Endodermal cell (in vitro differentiated cells): ENCODE data around the gene RIBC2. TPM values are rescaled to one million over a fixed set of nuclear protein-coding genes. Genes with fewer than 3 reads are reported as not detected.

ENCODE experiments used
- DNase-seq: peaks from one replicate; pipeline ENCODE4 v3.0.0-alpha.2; 2017
- H3K27ac ChIP-seq: 2 replicates; pipeline ENCODE4 v1.5.1; 2013; ENCODE audit warnings: mild to moderate bottlenecking, low read depth, low read length, moderate library complexity
- H3K27me3 ChIP-seq: 2 replicates; pipeline ENCODE4 v1.6.1; 2013; ENCODE audit warnings: mild to moderate bottlenecking, low read length, moderate library complexity; ENCODE audit not compliant: insufficient read depth, control insufficient read depth, poor library complexity, severe bottlenecking
- H3K36me3 ChIP-seq: 2 replicates; pipeline ENCODE4 v1.7.0; 2013; ENCODE audit warnings: mild to moderate bottlenecking, low read length, moderate library complexity; ENCODE audit not compliant: control insufficient read depth, insufficient read depth
- H3K4me1 ChIP-seq: one replicate; pipeline ENCODE4 v1.7.0; 2013; ENCODE audit warnings: low read length; ENCODE audit not compliant: control insufficient read depth, insufficient read depth
- H3K4me3 ChIP-seq: 2 replicates; pipeline ENCODE4 v1.5.1; 2013; ENCODE audit warnings: mild to moderate bottlenecking, low read length, moderate library complexity
- H3K9ac ChIP-seq: 2 replicates; pipeline ENCODE4 v1.6.1; 2013; ENCODE audit warnings: mild to moderate bottlenecking, low read length, moderate library complexity; ENCODE audit not compliant: poor library complexity, severe bottlenecking; ENCODE audit errors: extremely low read depth
- H3K9me3 ChIP-seq: 2 replicates; pipeline ENCODE4 v1.6.1; 2013; ENCODE audit warnings: mild to moderate bottlenecking, low read length, moderate library complexity; ENCODE audit not compliant: control insufficient read depth
- H3K27ac Mint-ChIP-seq: 2 replicates; pipeline ENCODE4 v1.8.0; 2020; ENCODE audit warnings: mixed read lengths
- H3K27me3 Mint-ChIP-seq: 2 replicates; pipeline ENCODE4 v1.8.0; 2021; ENCODE audit warnings: mild to moderate bottlenecking, mixed read lengths; ENCODE audit not compliant: insufficient read depth
- H3K36me3 Mint-ChIP-seq: 2 replicates; pipeline ENCODE4 v1.8.0; 2020; ENCODE audit warnings: low read depth, mixed read lengths
- H3K4me1 Mint-ChIP-seq: 2 replicates; pipeline ENCODE4 v1.8.0; 2020; ENCODE audit warnings: mixed read lengths
- H3K4me3 Mint-ChIP-seq: 2 replicates; pipeline ENCODE4 v1.8.0; 2020; ENCODE audit warnings: mild to moderate bottlenecking, moderate library complexity, mixed read lengths
- H3K9me3 Mint-ChIP-seq: 2 replicates; pipeline ENCODE4 v1.8.0; 2020; ENCODE audit warnings: mild to moderate bottlenecking, mixed read lengths
- WGBS, 2 experiments: methylation state at CpG; one replicate each; pipeline versions ENCODE4 v1.1.5 to v1.1.7; 2013; ENCODE audit warnings: missing lambda C conversion rate in 2 of 2, mixed read lengths in 1 of 2; ENCODE audit not compliant: insufficient coverage in 1 of 2, insufficient read length in 1 of 2; 5-methylcytosine and 5-hydroxymethylcytosine counted together
- total RNA-seq, 2 donors: library from RNA; stranded (reverse); fragmentation: NEBNext Ultra II Directional in 1 of 2; extraction: Animal tissue kit (Norgen Biotek cat#: 25700) in 1 of 2; gene quantifications; 2 replicates in 1 of 2; 3 replicates in 1 of 2; pipeline ENCODE4 v1.2.1, GENCODE V29; 2021
- TF ChIP-seq, protein P1 (sequence below): fragments of 200-600 bp; sonication (generic); conservative IDR thresholded peaks from 2 replicates; pipeline ENCODE4 v1.5.0; 2021; ENCODE audit warnings: antibody characterized with exemption, mild to moderate bottlenecking

Gene RIBC2
- total RNA-seq, 2 donors from 2014 or later = 10.6 to 15.2 TPM

DNA sequence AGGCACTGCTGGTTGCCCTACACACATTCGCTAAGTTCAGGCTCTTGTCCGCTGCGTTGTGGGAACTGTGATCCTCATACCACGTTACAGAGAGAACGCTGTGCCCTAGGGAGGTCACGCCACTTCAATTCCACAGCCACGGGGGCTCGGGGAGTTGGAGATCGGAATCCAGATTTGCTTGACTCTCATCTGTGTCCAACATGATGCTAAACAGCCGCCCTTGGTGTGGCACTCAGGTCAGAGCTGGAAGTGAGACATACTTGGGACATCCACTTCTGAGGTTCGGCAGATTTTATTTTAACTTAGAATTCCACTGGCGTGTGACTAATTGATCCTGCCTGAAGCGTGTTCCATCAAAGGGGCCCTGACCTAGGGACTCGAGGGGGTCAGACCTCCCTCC, 41.7 kb downstream of the RIBC2 start:
- H3K9me3 Mint-ChIP-seq = no peaks in the 10 kb centered on the region
- 91 to 92% methylated on average over 14 of the region's 14 CpGs for WGBS, 2 experiments
- H3K36me3 Mint-ChIP-seq = no peaks in the 10 kb centered on the region

DNA sequence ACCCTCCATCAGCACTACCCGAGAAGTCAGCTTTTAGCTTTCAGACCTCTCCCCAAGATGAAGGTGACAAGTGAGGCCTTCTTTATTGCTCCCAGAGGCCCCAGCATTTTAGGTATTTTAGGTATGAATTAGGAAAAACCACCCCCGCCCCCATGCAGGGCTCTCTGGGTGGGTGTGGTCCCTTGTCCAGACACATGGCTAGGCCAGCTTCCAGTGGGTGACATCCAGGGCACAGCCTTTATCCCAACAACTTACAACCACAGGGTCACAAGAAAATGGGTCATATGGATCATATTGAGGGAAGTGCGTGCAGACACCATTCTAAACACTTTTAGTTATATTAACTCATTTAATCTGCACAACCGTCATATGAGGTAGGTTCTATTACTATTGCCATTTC, 42.1 kb downstream of the RIBC2 start:
- Histone ChIP-seq H3K4me1 (no peaks in the 10 kb centered on the region), H3K9me3 (no peaks in the 10 kb centered on the region), H3K27ac (no peak overlapping the region), H3K4me3 (no peak overlapping the region), H3K36me3 (no peaks in the 10 kb centered on the region), H3K9ac (no peak overlapping the region), H3K27me3 (no peaks in the 10 kb centered on the region)
- 96 to 100% methylated on average over 1 to 4 of the region's 4 CpGs for WGBS, 2 experiments
- Mint-ChIP-seq H3K4me3 (no peak overlapping the region), H3K27me3 (no peaks in the 10 kb centered on the region), H3K9me3 (no peaks in the 10 kb centered on the region), H3K4me1 (no peaks in the 10 kb centered on the region), H3K27ac (no peak overlapping the region), H3K36me3 (no peaks in the 10 kb centered on the region)
- DNase-seq = no peak
- TF ChIP-seq, protein P1, sequence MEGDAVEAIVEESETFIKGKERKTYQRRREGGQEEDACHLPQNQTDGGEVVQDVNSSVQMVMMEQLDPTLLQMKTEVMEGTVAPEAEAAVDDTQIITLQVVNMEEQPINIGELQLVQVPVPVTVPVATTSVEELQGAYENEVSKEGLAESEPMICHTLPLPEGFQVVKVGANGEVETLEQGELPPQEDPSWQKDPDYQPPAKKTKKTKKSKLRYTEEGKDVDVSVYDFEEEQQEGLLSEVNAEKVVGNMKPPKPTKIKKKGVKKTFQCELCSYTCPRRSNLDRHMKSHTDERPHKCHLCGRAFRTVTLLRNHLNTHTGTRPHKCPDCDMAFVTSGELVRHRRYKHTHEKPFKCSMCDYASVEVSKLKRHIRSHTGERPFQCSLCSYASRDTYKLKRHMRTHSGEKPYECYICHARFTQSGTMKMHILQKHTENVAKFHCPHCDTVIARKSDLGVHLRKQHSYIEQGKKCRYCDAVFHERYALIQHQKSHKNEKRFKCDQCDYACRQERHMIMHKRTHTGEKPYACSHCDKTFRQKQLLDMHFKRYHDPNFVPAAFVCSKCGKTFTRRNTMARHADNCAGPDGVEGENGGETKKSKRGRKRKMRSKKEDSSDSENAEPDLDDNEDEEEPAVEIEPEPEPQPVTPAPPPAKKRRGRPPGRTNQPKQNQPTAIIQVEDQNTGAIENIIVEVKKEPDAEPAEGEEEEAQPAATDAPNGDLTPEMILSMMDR = no peak

More for the DNA sequence above, 41.7 kb downstream of the RIBC2 start:
- H3K27ac ChIP-seq = no peak overlapping the region
- no peak overlapping the region for H3K4me3 ChIP-seq
- TF ChIP-seq, protein P1 = no peak
- no peak overlapping the region for H3K9ac ChIP-seq
- Mint-ChIP-seq H3K27me3 (no peaks in the 10 kb centered on the region), H3K4me3 (no peak overlapping the region), H3K27ac (no peak overlapping the region), H3K4me1 (no peaks in the 10 kb centered on the region)
- no peak for DNase-seq
- H3K4me1 ChIP-seq = no peaks in the 10 kb centered on the region
- H3K36me3 ChIP-seq = no peaks in the 10 kb centered on the region
- no peaks in the 10 kb centered on the region for H3K27me3 ChIP-seq
- no peaks in the 10 kb centered on the region for H3K9me3 ChIP-seq

DNA sequence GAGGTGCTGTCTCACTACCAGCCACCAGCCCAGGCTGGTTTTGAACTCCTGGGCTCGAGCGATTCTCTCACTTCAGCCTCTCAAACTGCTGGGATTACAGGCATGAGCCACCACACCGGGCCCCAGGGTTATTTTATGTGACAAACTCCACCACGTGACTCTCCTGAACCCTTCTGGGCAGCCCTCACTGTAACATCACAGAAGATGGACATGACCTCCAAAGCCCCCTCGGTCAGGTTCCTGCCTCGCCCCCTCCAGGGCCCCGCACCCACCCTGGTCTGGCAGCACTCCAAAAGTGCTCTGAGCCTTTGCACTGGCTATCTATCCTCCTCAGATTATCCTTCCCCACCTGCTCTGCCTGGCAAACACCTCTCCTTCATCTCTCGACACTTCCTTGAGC, 43.3 kb downstream of the RIBC2 start:
- Histone ChIP-seq H3K9ac (no peak overlapping the region), H3K4me1 (no peaks in the 10 kb centered on the region), H3K27ac (no peak overlapping the region), H3K9me3 (no peaks in the 10 kb centered on the region), H3K36me3 (no peaks in the 10 kb centered on the region), H3K4me3 (no peak overlapping the region), H3K27me3 (no peaks in the 10 kb centered on the region)
- H3K27ac Mint-ChIP-seq = no peak overlapping the region
- no peaks in the 10 kb centered on the region for H3K9me3 Mint-ChIP-seq
- TF ChIP-seq, protein P1 = no peak
- no peak for DNase-seq
- H3K36me3 Mint-ChIP-seq = no peaks in the 10 kb centered on the region
- WGBS, 2 experiments = 92 to 93% methylated on average over 8 of the region's 8 CpGs
- no peaks in the 10 kb centered on the region for H3K4me1 Mint-ChIP-seq
- H3K27me3 Mint-ChIP-seq = no peaks in the 10 kb centered on the region
- H3K4me3 Mint-ChIP-seq = no peak overlapping the region
